Small intestine (tissue), 7 donors: ENCODE results near the gene HOXA7. TPM values are rescaled to one million over a fixed set of nuclear protein-coding genes. Genes with fewer than 3 reads are reported as not detected.

Source experiments
- DNase-seq, 2 donors: peaks; one replicate each; pipeline versions ENCODE4 v3.0.0 to v3.0.0-alpha.2; 2013
- FAIRE-seq: peaks from 2 replicates; lab custom pipeline; 2012; peaks lifted over from hg19 to GRCh38; lab: Jason Lieb, UNC
- H3K27ac ChIP-seq, 3 donors: one replicate each; pipeline ENCODE4 v1.5.1; 2013; ENCODE audit warnings: low read length in 2 of 3, mild to moderate bottlenecking in 2 of 3, control low read depth in 1 of 3, inconsistent platforms in 1 of 3, low read depth in 1 of 3, moderate library complexity in 1 of 3
- H3K27me3 ChIP-seq, 3 donors: one replicate each; pipeline ENCODE4 v1.6.1; 2013; ENCODE audit warnings: low read length in 3 of 3, inconsistent platforms in 1 of 3; ENCODE audit not compliant: control insufficient read depth in 3 of 3, insufficient read depth in 3 of 3
- H3K36me3 ChIP-seq, 3 donors: one replicate each; pipeline ENCODE4 v1.6.1; 2013; ENCODE audit warnings: low read length in 3 of 3, inconsistent platforms in 1 of 3, low read depth in 1 of 3, mild to moderate bottlenecking in 1 of 3, moderate library complexity in 1 of 3; ENCODE audit not compliant: control insufficient read depth in 3 of 3, insufficient read depth in 2 of 3
- H3K4me1 ChIP-seq, 3 donors: one replicate each; pipeline ENCODE4 v1.6.1; 2013; ENCODE audit warnings: low read length in 2 of 3, inconsistent platforms in 1 of 3, low read depth in 1 of 3, mild to moderate bottlenecking in 1 of 3, moderate library complexity in 1 of 3; ENCODE audit not compliant: control insufficient read depth in 3 of 3, insufficient read depth in 2 of 3
- H3K4me3 ChIP-seq, 3 donors: one replicate each; pipeline ENCODE4 v1.5.1; 2013; ENCODE audit warnings: low read length in 3 of 3, control low read depth in 1 of 3, inconsistent platforms in 1 of 3, low read depth in 1 of 3, mild to moderate bottlenecking in 1 of 3, moderate library complexity in 1 of 3
- H3K9me3 ChIP-seq, 2 donors: one replicate each; pipeline ENCODE4 v1.6.1; 2013; ENCODE audit warnings: low read depth in 1 of 2, low read length in 1 of 2; ENCODE audit not compliant: control insufficient read depth in 2 of 2, insufficient read depth in 1 of 2
- WGBS, 3 donors: extraction: QIAGEN DNeasy Blood & Tissue Kit; methylation state at CpG; one replicate each; pipeline ENCODE4 v1.1.7; 2013; 5-methylcytosine and 5-hydroxymethylcytosine counted together
- polyA plus RNA-seq, 4 donors: library from polyadenylated mRNA; stranded (reverse) in 3 of 4; unstranded in 1 of 4; fragments of 200-250 nt in 3 of 4; fragments of 120-200 nt in 1 of 4; gene quantifications; one replicate each; pipeline versions ENCODE4 v1.2.1 to v1.2.3, GENCODE V29; 2013
- donor health status: healthy with polysubstance abuse.
- donor health status: control.
- donor health status: control.
- donor health status: Bipolar disorder and iron deficiency.
- donor health status: healthy.

Gene HOXA7
- polyA plus RNA-seq, 4 donors: 1.1 to 16.9 (median 1.9) TPM; not detected in 1

DNA sequence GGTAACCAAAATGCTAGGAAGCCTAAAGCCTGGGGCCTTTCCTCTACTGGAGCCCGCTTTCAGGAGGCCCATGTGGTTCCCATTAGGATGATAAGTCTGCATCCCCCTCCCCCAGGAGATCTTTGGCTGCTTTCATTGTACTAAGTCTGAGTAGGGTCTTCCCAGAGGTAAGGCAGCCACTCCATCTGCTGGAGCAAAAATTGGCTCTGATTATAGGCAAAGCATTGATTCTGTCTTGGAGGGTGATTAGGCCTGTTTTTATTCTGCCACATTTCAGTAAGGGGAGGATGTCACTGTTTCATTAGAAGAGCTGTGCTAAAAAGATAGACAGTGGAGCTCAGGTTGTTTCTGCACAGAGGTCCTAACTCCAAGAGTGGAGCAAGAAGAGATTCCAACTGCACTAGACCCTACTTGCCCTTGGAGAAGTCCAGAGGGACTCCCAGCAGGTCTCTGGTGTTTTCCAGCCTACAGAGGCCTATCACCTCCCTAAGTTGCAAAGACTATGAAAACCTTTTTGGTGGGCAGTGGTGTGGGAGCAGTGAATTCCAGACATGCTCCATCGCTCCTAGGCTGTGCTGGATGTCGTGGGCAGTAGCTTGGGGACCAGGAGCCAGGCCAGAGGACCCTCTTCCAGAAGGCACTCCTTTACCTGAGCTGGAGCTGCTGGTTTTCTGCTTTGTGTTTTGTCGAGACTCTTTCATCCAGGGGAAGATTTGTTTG lies 46.8 kb downstream of the HOXA7 start:
- Histone ChIP-seq H3K4me1 (peaks cover 0 to 37% (median 3%) of the 10 kb centered on the region in 3 donors), H3K36me3 (peaks cover 0 to 30% (median 0%) of the 10 kb centered on the region in 3 donors), H3K4me3 (no peak overlapping the region), H3K27me3 (peaks cover 0 to 72% (median 2%) of the 10 kb centered on the region in 3 donors), H3K27ac (peak overlapping the region in 2 of 3 donors; percentile 73 to 96), H3K9me3 (no peaks in the 10 kb centered on the region)
- FAIRE-seq: no peak
- WGBS, 3 donors: 78 to 88% (median 81%) methylated on average over 4 of the region's 4 CpGs
- DNase-seq: no peak

DNA sequence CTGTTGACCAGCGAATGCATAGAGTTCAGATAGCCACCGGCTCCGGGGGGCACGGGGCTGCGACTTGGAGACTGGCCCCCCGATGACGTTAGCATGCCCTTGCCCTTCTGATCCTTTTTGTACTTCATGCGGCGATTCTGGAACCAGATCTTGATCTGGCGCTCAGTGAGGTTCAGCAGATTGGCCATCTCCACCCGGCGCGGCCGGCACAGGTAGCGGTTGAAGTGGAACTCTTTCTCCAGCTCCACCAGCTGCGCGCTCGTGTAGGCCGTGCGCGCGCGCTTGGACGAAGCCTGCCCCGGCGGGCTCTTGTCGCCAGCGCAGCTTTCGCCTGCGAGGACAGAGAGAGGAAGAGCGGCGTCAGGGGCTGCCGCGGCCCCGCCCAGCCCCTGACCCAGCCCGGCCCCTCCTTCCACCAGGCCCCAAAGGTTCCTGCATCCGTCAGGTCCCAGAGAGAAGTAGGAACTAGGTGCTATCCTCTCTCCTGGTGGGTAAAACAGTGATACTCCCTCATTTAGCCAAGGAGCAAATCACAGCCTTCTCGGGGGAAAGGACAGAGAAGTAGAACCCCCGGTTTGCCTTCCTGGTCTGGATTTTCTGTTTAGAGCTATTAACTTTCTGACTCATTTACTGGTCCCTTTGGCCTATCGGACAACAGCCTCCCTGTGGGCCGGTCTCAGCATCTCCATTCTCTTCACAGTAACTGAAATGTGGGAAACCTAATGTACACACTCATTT lies 47.9 kb downstream of the HOXA7 start:
- 49 to 85% (median 66%) methylated on average over 38 to 41 of the region's 41 CpGs for WGBS, 3 donors
- H3K4me3 ChIP-seq: peak overlapping the region in 1 of 3 donors; percentile 27

DNA sequence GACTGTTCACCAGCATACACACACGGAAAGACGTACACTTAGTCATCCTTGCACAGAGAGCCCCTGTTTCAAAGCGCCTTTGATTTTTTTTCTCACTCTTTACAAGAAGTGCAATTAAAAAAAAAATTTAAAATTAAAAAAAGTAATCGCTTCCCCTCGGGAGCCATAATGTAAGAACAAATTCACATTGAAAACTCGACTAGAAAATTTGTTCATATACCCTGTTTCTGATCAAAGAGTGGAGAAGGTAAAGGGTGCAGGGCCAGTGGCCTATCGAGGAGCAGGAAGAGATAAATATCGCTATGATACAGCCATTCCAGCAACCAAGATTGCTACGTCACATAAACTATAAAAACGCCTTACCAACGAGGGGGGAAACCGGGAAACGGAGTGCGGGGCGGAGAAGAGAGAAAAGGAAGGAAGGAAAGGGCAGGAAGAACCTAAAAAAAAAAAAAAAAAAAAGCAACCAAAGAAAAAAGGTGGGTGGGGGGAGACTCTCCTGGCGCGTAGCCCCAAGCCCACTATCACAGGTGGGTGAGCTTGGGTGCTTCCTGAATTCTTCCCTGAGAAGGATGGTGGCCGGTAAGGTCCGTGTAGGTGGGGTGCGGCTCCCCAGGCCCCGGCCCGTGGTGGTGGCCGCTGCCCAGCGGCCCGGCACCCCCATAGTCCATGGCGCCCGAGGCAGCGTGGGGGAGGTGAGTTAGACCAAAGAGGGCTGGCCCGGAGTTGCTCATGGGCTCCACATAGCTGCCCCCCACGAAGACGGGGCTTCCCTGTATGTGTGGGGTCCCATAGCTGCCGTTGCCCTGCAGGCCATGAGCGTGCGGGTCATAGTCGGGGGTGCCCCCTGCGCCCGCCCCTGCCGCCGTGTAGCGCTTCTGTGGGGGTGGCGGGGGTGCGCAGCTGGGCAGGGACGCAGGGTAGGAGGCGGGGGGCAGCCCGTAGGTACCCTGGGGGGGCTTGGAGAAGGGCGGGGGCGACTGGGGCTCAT lies 48.8 kb downstream of the HOXA7 start:
- 56 to 84% (median 74%) methylated on average over 46 to 47 of the region's 47 CpGs for WGBS, 3 donors
- Histone ChIP-seq H3K4me1 (peaks cover 0 to 31% (median 3%) of the 10 kb centered on the region in 3 donors), H3K4me3 (peak overlapping the region in 1 of 3 donors; percentile 27), H3K27me3 (peaks cover 0 to 79% (median 9%) of the 10 kb centered on the region in 3 donors), H3K36me3 (peaks cover 0 to 30% (median 0%) of the 10 kb centered on the region in 3 donors), H3K9me3 (no peaks in the 10 kb centered on the region), H3K27ac (peak overlapping the region; percentile 9 to 96 (median 73))
- FAIRE-seq: no peak
- peak in 1 of 2 donors; percentile 32 for DNase-seq

More for the DNA sequence above, 47.9 kb downstream of the HOXA7 start:
- H3K27ac ChIP-seq: peak overlapping the region in 2 of 3 donors; percentile 73 to 96
- FAIRE-seq: no peak
- H3K4me1 ChIP-seq: peaks cover 0 to 34% (median 3%) of the 10 kb centered on the region in 3 donors
- peaks cover 0 to 76% (median 2%) of the 10 kb centered on the region in 3 donors for H3K27me3 ChIP-seq
- peak in 1 of 2 donors; percentile 63 for DNase-seq
- H3K36me3 ChIP-seq: peaks cover 0 to 30% (median 0%) of the 10 kb centered on the region in 3 donors
- H3K9me3 ChIP-seq: no peaks in the 10 kb centered on the region

DNA sequence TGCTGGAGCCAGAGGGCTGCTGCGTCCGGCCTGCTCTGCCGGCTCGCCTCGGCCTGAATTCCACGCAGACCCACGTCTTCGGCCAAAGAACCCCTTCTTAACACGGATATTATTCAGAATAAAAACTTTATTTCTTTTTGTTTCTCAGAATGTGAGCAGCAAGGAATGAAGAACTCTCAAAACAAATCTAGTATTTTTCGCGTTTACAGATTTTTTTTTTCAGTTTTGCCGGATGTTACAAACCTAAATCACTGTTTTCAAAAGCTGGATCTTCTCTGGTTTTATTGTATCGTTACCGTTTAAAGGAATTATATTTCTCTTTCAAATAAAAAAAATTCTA lies 49.6 kb downstream of the HOXA7 start:
- Histone ChIP-seq H3K4me1 (peaks cover 0 to 31% (median 3%) of the 10 kb centered on the region in 3 donors), H3K27ac (peak overlapping the region in 2 of 3 donors; percentile 73 to 89), H3K27me3 (peaks cover under 1 to 86% (median 11%) of the 10 kb centered on the region in 3 donors), H3K36me3 (peaks cover 0 to 30% (median 0%) of the 10 kb centered on the region in 3 donors), H3K4me3 (peak overlapping the region in 1 of 3 donors; percentile 20), H3K9me3 (no peaks in the 10 kb centered on the region)
- FAIRE-seq (no peak), DNase-seq (no peak)
- 55 to 81% (median 69%) methylated on average over 14 of the region's 14 CpGs for WGBS, 3 donors

DNA sequence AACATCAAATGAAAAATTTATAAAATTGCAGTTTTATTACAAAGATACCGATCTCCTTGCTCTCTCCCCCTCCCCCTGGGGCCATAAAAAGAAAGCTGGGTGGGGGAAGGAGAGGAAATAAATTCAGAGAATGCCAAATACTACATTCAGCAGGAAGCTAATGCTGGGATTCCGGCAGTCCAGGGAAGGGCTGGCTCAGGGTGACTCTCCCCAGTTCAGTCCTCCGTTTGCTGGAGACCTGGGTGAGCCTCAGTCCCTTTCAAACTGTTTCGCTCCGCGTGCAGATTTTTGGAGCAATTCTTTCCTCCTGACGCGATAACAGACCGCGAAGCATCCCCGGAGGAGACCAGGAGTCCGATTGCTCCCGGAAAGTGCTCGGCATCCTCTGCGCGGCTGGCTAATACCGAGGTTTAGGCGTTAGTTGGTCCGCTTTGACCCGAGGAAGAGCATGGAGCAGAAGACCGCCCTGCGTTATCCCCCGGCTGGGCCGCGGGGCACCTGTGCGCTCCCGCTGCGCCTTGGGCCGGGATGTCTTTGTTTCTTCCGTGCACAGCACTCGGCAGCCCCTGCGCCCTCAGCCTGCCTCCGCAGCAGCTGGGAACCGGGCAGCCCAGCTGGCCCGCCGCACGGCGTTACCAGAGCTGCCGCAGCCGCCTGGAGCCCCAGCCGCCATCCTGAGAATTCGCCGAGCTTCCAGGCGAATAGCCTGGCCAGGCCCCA lies 50.1 kb downstream of the HOXA7 start:
- Histone ChIP-seq H3K36me3 (peaks cover 0 to 30% (median 0%) of the 10 kb centered on the region in 3 donors), H3K4me1 (peaks cover 0 to 31% (median 3%) of the 10 kb centered on the region in 3 donors), H3K9me3 (no peaks in the 10 kb centered on the region), H3K27me3 (peaks cover 5 to 90% (median 11%) of the 10 kb centered on the region in 3 donors), H3K27ac (peak overlapping the region in 2 of 3 donors; percentile 73 to 89), H3K4me3 (peak overlapping the region in 1 of 3 donors; percentile 20)
- WGBS, 3 donors: 48 to 77% (median 72%) methylated on average over 44 of the region's 44 CpGs
- FAIRE-seq (no peak), DNase-seq (peak in 1 of 2 donors; percentile 41)

DNA sequence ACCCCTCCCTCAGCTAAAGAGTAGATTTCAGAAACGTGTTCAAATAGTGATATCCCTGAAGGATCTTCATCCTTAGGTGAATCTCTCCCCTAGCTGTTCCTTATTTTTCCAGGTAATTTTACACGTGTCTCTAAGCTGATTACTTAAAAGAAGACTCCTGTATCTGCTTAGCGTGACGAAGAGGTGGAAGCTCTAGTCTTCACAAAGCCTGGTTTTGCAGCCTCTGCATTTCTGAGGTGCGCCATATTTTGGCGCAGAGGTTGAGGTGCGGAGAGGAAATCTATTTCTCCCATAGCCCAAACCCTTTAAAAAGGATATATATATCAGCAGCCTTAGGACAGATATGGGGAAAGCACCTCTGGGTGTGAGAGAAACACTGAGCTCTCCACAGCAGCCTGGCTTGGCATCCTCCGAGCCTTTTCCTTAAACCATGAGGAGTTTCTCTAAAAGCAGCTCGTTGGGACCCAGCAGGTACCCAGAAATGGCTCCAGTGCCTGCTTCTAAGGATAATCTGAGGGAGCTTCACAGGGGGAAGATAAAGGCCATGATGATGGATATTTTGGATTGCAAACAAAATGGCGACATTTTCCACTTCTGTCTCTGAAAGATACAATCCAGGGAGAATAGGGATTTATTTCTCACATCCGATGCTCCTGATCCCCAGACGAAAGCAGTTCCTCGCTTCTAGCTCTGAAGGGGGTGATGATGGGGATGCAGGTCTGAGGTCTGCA lies 51.0 kb downstream of the HOXA7 start:
- peak in 1 of 2 donors; percentile 21 for DNase-seq
- WGBS, 3 donors: 73 to 77% (median 75%) methylated on average over 13 of the region's 13 CpGs
- H3K27ac ChIP-seq: peak overlapping the region in 2 of 3 donors; percentile 73 to 89

More for the DNA sequence above, 51.0 kb downstream of the HOXA7 start:
- Histone ChIP-seq H3K36me3 (peaks cover 0 to 33% (median 0%) of the 10 kb centered on the region in 3 donors), H3K27me3 (peaks cover 5 to 90% (median 11%) of the 10 kb centered on the region in 3 donors), H3K4me3 (peak overlapping the region in 1 of 3 donors; percentile 20), H3K4me1 (peaks cover 2 to 24% (median 3%) of the 10 kb centered on the region in 3 donors), H3K9me3 (no peaks in the 10 kb centered on the region)
- FAIRE-seq: no peak
